Measurements from ENCODE around the gene DENND2A. TPM values are rescaled to one million over a fixed set of nuclear protein-coding genes. Genes with fewer than 3 reads are reported as not detected.
"Not testable (repeated sequence)": the region's sequence is repeated elsewhere in the genome, so short reads cannot be mapped to it uniquely, and the experiment has no call there.

Gene DENND2A
- total RNA-seq, 4 donors from 2014 or later = 2.0 to 10.9 (median 5.1) TPM

GRCh38 chr7:140540136-140540777 lies 100.4 kb downstream of the DENND2A start:
- DNase-seq = no peak
- H3K27ac ChIP-seq = no peak overlapping the region
- H3K9me3 ChIP-seq = no peaks in the 10 kb centered on the region
- H3K4me3 ChIP-seq (replicated peaks in 1 of 3) = no peak overlapping the region
- no peaks in the 10 kb centered on the region for H3K36me3 ChIP-seq
- WGBS, 2 donors = 87 to 92% methylated on average over 18 of the region's 18 CpGs
- TF ChIP-seq CTCF (IDR thresholded peaks at IDR 0.05) (no peak), POLR2A (IDR thresholded peaks at IDR 0.05) (no peak)
- intact Hi-C loops (cut with DNase I) = no loop called here
- H3K4me1 ChIP-seq = peaks cover 6 to 11% of the 10 kb centered on the region in 2 donors
- no peaks in the 10 kb centered on the region for H3K27me3 ChIP-seq

DNA sequence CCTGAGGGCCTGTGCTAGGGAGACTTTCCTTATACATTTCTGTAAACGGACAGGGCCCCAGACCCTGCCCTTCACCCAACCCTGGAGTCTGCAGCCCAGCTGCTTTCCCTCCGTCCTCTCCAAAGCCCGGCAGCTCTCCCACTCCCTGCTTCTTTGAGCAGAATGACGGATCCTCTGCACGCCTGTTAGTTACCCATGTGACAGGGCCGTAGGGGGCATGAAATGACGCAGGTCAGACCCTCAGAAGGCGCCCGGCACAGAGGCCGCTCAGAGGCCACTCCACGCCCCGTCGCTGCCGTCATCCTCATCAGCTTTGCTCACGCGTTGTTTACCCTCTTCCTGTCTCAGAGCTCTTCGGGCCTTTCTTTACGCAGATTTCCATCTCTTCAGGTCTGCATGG lies 101.2 kb downstream of the DENND2A start:
- TF ChIP-seq CTCF (IDR thresholded peaks at IDR 0.05) = no peak
- no peak overlapping the region for H3K27ac ChIP-seq
- intact Hi-C loops (cut with DNase I) = no loop called here
- peaks cover 6 to 11% of the 10 kb centered on the region in 2 donors for H3K4me1 ChIP-seq
- no peaks in the 10 kb centered on the region for H3K9me3 ChIP-seq
- H3K36me3 ChIP-seq = no peaks in the 10 kb centered on the region
- no peak overlapping the region for H3K4me3 ChIP-seq (replicated peaks in 1 of 3)
- DNase-seq = no peak
- H3K27me3 ChIP-seq = no peaks in the 10 kb centered on the region
- 91 to 97% methylated on average over 18 of the region's 18 CpGs for WGBS, 2 donors

DNA sequence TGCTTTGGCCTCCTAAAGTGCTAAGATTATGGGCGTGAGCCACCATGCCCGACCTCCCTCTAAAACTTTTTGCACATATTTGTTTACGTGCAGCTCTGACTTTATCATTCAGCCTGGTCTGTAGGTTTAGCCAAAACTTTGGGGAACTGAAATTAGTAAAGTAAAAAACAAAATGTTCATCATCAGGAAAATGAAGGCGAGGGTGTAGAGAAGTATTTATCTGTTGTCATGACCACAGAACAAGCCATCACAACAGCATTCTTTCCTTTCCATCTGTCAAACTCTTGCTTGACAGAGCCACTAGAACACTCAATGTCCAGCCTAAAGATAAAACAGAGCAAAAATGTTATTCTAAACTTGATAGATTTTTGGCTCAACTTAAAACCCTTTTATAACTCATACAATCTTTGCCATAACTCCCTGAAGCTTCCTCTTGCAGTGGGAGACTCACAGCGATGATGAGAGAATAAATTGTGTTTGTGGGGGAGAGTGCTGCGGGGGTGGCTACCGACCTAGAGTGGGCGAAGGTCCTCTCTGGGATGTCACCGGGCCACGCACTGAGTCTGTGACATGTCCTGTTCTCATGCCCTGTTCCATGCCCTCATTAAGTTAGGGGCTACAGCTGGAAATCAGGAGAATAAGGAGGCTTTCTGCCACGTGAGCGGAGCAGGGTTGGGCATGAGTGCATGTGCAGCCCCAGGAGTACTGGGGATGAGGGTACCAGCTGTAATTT lies 102.7 kb downstream of the DENND2A start:
- intact Hi-C loops (cut with DNase I) = no loop called here
- WGBS, 2 donors = 76 to 85% methylated on average over 12 of the region's 12 CpGs
- no peak overlapping the region for H3K27ac ChIP-seq

DNA sequence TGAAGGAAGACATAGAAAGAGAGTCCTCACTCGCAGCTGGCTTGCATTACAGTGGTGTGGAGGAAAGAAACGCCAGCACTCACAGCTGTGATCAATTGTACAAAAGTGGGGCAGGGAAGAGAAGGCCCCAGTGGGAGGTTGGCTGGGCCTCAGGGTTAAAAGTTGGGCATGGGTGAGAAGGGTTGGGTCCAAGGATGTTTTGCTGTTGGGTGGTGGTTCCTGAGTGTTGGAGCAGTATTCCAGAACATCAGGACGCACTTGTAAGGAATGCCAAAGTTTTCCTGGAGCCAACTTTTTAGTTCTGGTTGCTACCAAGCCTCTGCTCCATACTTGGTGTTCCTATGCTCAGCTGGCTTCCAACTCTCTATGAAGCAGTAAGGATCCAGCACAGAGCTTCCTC lies 105.9 kb downstream of the DENND2A start:
- no peak overlapping the region for H3K27ac ChIP-seq
- no peaks in the 10 kb centered on the region for H3K9me3 ChIP-seq
- DNase-seq = no peak
- H3K36me3 ChIP-seq = no peaks in the 10 kb centered on the region
- no peaks in the 10 kb centered on the region for H3K27me3 ChIP-seq
- intact Hi-C loops (cut with DNase I) = no loop called here
- H3K4me3 ChIP-seq (replicated peaks in 1 of 3) = no peak overlapping the region
- TF ChIP-seq POLR2A (IDR thresholded peaks at IDR 0.05) (no peak), CTCF (IDR thresholded peaks at IDR 0.05) (no peak)
- WGBS, 2 donors = 65 to 76% methylated on average over 3 of the region's 3 CpGs
- no peaks in the 10 kb centered on the region for H3K4me1 ChIP-seq

More for the DNA sequence above, 102.7 kb downstream of the DENND2A start:
- Histone ChIP-seq H3K27me3 (no peaks in the 10 kb centered on the region), H3K36me3 (no peaks in the 10 kb centered on the region), H3K4me1 (peaks cover 6 to 11% of the 10 kb centered on the region in 2 donors), H3K4me3 (replicated peaks in 1 of 3) (no peak overlapping the region), H3K9me3 (no peaks in the 10 kb centered on the region)
- no peak for DNase-seq
- no peak for TF ChIP-seq POLR2A (IDR thresholded peaks at IDR 0.05)
- no peak for TF ChIP-seq CTCF (IDR thresholded peaks at IDR 0.05)

DNA sequence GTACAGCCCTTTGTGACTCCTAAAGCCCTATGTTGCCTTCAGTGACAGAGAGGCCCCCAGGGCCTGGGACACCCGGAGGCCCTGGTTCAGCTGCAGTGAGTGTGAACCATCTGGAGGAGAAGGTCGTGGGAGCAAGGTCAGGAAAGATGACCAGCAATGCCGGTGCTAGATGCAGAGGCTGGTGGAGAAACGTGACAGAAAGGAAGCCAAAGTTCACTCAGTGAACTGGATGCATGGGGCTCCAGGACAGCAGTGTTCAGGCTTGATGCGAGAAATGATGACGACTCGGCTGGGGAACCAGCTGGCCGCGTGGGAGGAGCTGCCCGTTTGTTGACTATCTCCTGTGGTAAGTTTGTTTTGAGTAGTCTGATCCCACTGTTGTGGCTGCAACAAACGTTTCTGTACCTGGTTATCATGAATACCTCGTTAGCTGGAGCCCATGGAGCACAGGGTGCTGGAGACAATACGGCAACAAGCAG lies 107.2 kb downstream of the DENND2A start:
- WGBS, 2 donors = 73 to 79% methylated on average over 13 of the region's 13 CpGs
- no peaks in the 10 kb centered on the region for H3K9me3 ChIP-seq
- no peak for DNase-seq
- no peaks in the 10 kb centered on the region for H3K4me1 ChIP-seq
- no peaks in the 10 kb centered on the region for H3K27me3 ChIP-seq
- no peak overlapping the region for H3K4me3 ChIP-seq (replicated peaks in 1 of 3)
- no peak overlapping the region for H3K27ac ChIP-seq
- intact Hi-C loops (cut with DNase I) = no loop called here
- TF ChIP-seq POLR2A (IDR thresholded peaks at IDR 0.05) = no peak
- TF ChIP-seq CTCF (IDR thresholded peaks at IDR 0.05) = no peak
- no peaks in the 10 kb centered on the region for H3K36me3 ChIP-seq

DNA sequence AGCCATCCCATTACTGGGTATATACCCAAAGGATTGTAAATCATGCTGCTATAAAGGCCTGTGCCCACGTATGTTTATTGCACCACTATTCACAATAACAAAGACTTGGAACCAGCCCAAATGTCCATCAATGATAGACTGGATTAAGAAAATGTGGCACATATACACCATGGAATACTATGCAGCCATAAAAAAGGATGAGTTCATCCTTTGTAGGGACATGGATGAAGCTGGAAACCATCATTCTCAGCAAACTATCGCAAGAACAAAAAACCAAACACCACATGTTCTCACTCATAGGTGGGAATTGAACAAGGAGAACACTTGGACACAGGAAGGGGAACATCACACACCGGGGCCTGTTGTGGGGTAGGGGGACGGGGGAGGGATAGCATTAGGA lies 111.2 kb downstream of the DENND2A start:
- H3K4me1 ChIP-seq; H3K27me3 ChIP-seq; H3K4me3 ChIP-seq (replicated peaks in 1 of 3); H3K9me3 ChIP-seq; H3K27ac ChIP-seq; intact Hi-C loops (cut with DNase I); DNase-seq; H3K36me3 ChIP-seq: not testable (repeated sequence)
- 91 to 96% methylated on average over 4 of the region's 4 CpGs for WGBS, 2 donors

All from thyroid gland (tissue), 4 donors.